PC-3 (cell line): Measurements from ENCODE around the gene TMEM97.

Source experiments
- EZH2 ChIP-seq: fragments of 300-600 bp; sonication (generic); IDR thresholded peaks from one replicate; pipeline ENCODE4 v1.6.1; 2017; ENCODE audit warnings: antibody characterized with exemption, mild to moderate bottlenecking, low read length; ENCODE audit not compliant: unreplicated experiment
- EZH2phosphoT487 ChIP-seq: fragments of 300-600 bp; sonication (generic); IDR thresholded peaks from 2 replicates; pipeline ENCODE4 v1.6.1; 2018; ENCODE audit warnings: mild to moderate bottlenecking, antibody characterized with exemption, low read length, borderline replicate concordance
- TF ChIP-seq, protein P1 (sequence below): fragments of 300-600 bp; sonication (generic); conservative IDR thresholded peaks from 2 replicates; pipeline ENCODE4 v1.5.1; 2017; ENCODE audit warnings: antibody characterized with exemption, low read depth, mild to moderate bottlenecking, low read length

DNA sequence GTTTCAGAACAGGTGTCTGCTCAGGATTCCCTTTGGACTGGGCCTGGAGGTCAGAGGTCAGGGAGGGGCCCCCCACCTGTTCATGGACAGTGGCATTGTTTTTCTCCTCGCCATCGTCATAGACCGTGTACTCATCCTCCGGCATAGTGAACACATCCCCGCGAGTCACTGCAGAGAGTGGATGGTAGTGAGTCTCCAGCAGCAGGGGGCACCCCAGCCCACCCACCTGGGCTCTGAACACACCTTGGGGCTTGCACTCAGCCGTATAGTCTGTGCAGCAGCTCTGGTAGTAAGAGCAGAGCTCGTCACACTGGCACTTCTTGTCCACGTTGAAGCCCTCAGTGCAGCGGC lies 50.7 kb downstream of the TMEM97 start:
- TF ChIP-seq EZH2phosphoT487 (no peak), EZH2 (no peak)
- TF ChIP-seq, protein P1, sequence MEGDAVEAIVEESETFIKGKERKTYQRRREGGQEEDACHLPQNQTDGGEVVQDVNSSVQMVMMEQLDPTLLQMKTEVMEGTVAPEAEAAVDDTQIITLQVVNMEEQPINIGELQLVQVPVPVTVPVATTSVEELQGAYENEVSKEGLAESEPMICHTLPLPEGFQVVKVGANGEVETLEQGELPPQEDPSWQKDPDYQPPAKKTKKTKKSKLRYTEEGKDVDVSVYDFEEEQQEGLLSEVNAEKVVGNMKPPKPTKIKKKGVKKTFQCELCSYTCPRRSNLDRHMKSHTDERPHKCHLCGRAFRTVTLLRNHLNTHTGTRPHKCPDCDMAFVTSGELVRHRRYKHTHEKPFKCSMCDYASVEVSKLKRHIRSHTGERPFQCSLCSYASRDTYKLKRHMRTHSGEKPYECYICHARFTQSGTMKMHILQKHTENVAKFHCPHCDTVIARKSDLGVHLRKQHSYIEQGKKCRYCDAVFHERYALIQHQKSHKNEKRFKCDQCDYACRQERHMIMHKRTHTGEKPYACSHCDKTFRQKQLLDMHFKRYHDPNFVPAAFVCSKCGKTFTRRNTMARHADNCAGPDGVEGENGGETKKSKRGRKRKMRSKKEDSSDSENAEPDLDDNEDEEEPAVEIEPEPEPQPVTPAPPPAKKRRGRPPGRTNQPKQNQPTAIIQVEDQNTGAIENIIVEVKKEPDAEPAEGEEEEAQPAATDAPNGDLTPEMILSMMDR = no peak
